B cell (primary cell): ENCODE data around the gene PHLPP1. TPM values are rescaled to one million over a fixed set of nuclear protein-coding genes. Genes with fewer than 3 reads are reported as not detected.

Experiments used
- ATAC-seq: fragments of 200-7000 bp; cut with Tn5 transposase; one replicate; pipeline ENCODE4 v1.10.0; 2021; ENCODE audit warnings: low read depth, mild to moderate bottlenecking, moderate number of reproducible peaks, moderate library complexity
- CTCF ChIA-PET: fragments of 350-600 bp; sonication (Branson Sonifier 250); formaldehyde crosslinking; loops from one replicate; lab custom pipeline; 2021; ENCODE audit warnings: antibody characterized with exemption, inconsistent platforms; lab: Charles Lee
- POLR2A ChIA-PET: fragments of 350-600 bp; sonication (Branson Sonifier 250); formaldehyde crosslinking; loops from one replicate; lab custom pipeline; 2021; ENCODE audit warnings: antibody characterized with exemption; lab: Charles Lee
- DNase-seq: peaks from one replicate; pipeline ENCODE4 v3.0.0; 2013
- H2AFZ ChIP-seq: 2 replicates; pipeline ENCODE4 v1.6.1; 2012; ENCODE audit warnings: mild to moderate bottlenecking, low read depth, low read length; ENCODE audit not compliant: insufficient read depth, poor library complexity, severe bottlenecking
- H3K27ac ChIP-seq, 2 donors: 1 replicate in 1 of 2; 2 replicates in 1 of 2; pipeline ENCODE4 v1.5.1; 2012 to 2013; ENCODE audit warnings: low read length in 2 of 2, mild to moderate bottlenecking in 2 of 2, moderate library complexity in 1 of 2
- H3K27me3 ChIP-seq, 4 experiments: fragments of 200-600 bp in 1 of 4; sonication (generic) in 1 of 4; replicated peaks in 1 of 4; 1 replicate in 2 of 4; 2 replicates in 2 of 4; pipeline versions ENCODE4 v1.6.1 to v1.7.0; 2013 to 2016; ENCODE audit warnings: low read length in 3 of 4, mild to moderate bottlenecking in 2 of 4, mixed read lengths in 1 of 4, moderate library complexity in 1 of 4; ENCODE audit not compliant: insufficient read depth in 4 of 4, control insufficient read depth in 3 of 4; ENCODE audit errors: control extremely low read depth in 1 of 4
- H3K36me3 ChIP-seq, 2 experiments: replicated peaks in 1 of 2; 1 replicate in 1 of 2; 2 replicates in 1 of 2; pipeline versions ENCODE4 v1.6.1 to v1.7.1; 2013; ENCODE audit warnings: low read length in 1 of 2; ENCODE audit not compliant: insufficient read depth in 2 of 2, control insufficient read depth in 1 of 2; ENCODE audit errors: control extremely low read depth in 1 of 2, extremely low read depth in 1 of 2
- H3K4me1 ChIP-seq, 2 donors: fragments of 200-600 bp in 1 of 2; sonication (generic) in 1 of 2; 1 replicate in 1 of 2; 2 replicates in 1 of 2; pipeline versions ENCODE4 v1.5.1 to v1.6.1; 2013 to 2017; ENCODE audit warnings: low read length in 2 of 2; ENCODE audit not compliant: control insufficient read depth in 2 of 2, insufficient read depth in 2 of 2
- H3K4me2 ChIP-seq: replicated peaks from 2 replicates; pipeline ENCODE3; 2012; ENCODE audit warnings: mild to moderate bottlenecking, low read depth, low read length; ENCODE audit not compliant: poor library complexity, severe bottlenecking
- H3K4me3 ChIP-seq, 5 experiments: fragments of 200-600 bp in 1 of 5; sonication (generic) in 1 of 5; 1 replicate in 3 of 5; 2 replicates in 2 of 5; pipeline versions ENCODE4 v1.5.1 to v1.7.0; 2011 to 2016; ENCODE audit warnings: low read length in 4 of 5, mild to moderate bottlenecking in 4 of 5, low read depth in 2 of 5, control low read depth in 1 of 5, moderate library complexity in 1 of 5; ENCODE audit not compliant: insufficient read depth in 1 of 5; ENCODE audit errors: control extremely low read depth in 1 of 5, extremely low read depth in 1 of 5
- H3K79me2 ChIP-seq: fragments of 200-600 bp; sonication (generic); one replicate; pipeline ENCODE4 v1.6.0; 2016; ENCODE audit warnings: low read length; ENCODE audit not compliant: control insufficient read depth, insufficient read depth
- H3K9ac ChIP-seq: fragments of 200-600 bp; sonication (generic); 2 replicates; pipeline ENCODE4 v1.6.1; 2017; ENCODE audit warnings: mild to moderate bottlenecking, low read length, moderate library complexity
- H3K9me3 ChIP-seq, 3 donors: one replicate each; pipeline versions ENCODE4 v1.6.1 to v1.7.1; 2013; ENCODE audit warnings: low read length in 2 of 3; ENCODE audit not compliant: control insufficient read depth in 2 of 3, insufficient read depth in 1 of 3; ENCODE audit errors: control extremely low read depth in 1 of 3
- H4K20me1 ChIP-seq: 2 replicates; pipeline ENCODE4 v1.6.0; 2012; ENCODE audit warnings: mild to moderate bottlenecking, low read length; ENCODE audit not compliant: insufficient read depth, control insufficient read depth, poor library complexity, severe bottlenecking
- H3K27ac Mint-ChIP-seq: one replicate; pipeline ENCODE4 v1.8.0; 2021; ENCODE audit warnings: mixed read lengths
- H3K27me3 Mint-ChIP-seq: one replicate; pipeline ENCODE4 v1.8.0; 2021; ENCODE audit warnings: mixed read lengths
- H3K4me1 Mint-ChIP-seq: one replicate; pipeline ENCODE4 v1.8.0; 2021; ENCODE audit warnings: mixed read lengths
- H3K4me3 Mint-ChIP-seq: one replicate; pipeline ENCODE4 v1.8.0; 2021; ENCODE audit warnings: mixed read lengths
- H3K9me3 Mint-ChIP-seq: one replicate; pipeline ENCODE4 v1.8.0; 2022; ENCODE audit warnings: mixed read lengths; ENCODE audit not compliant: insufficient read depth
- CTCF ChIP-seq: fragments of 200-600 bp; IDR thresholded peaks from one replicate; pipeline ENCODE4 v1.8.0; 2022; ENCODE audit warnings: antibody characterized with exemption, mild to moderate bottlenecking
- EZH2 ChIP-seq: IDR thresholded peaks from 2 replicates; pipeline ENCODE4 v1.6.1; 2012; ENCODE audit warnings: borderline replicate concordance, low read depth, mild to moderate bottlenecking, moderate library complexity, low read length; ENCODE audit not compliant: insufficient read depth, poor library complexity, severe bottlenecking
- whole genome bisulfite sequencing: methylation state at CpG from one replicate; pipeline ENCODE4 v1.1.5; 2013; ENCODE audit warnings: missing lambda C conversion rate; ENCODE audit not compliant: insufficient coverage; 5-methylcytosine and 5-hydroxymethylcytosine counted together
- intact Hi-C: fragments of 100-400 bp; cut with micrococcal nuclease; formaldehyde crosslinking; loops from one replicate; pipeline ENCODE4 v1.10.0; 2022
- polyA plus RNA-seq: library from polyadenylated mRNA; depleted of rRNA; stranded (reverse); fragments of >200 nt; gene quantifications from 2 replicates; pipeline ENCODE4 v1.2.3, GENCODE V29; 2012
- total RNA-seq, 2 donors: library from RNA; stranded (reverse); fragments of 120-200 nt in 1 of 2; gene quantifications; 1 replicate in 1 of 2; 2 replicates in 1 of 2; pipeline versions ENCODE4 v1.2.3 to v1.2.4, GENCODE V29; 2013 to 2022

Gene PHLPP1
- total and polyA plus RNA-seq, 2 donors (not counting 1 experiment from before 2014, with no cell fraction given), result 3.0 to 20.7 TPM

- Histone ChIP-seq H3K4me1 (no peaks in the 10 kb centered on the region), H3K4me3 (no peak overlapping the region), H3K27me3 (no peaks in the 10 kb centered on the region), H4K20me1 (no peaks in the 10 kb centered on the region), H3K9me3 (no peaks in the 10 kb centered on the region), H3K36me3 (no peaks in the 10 kb centered on the region), H3K27ac (no peak overlapping the region), H2AFZ (no peak overlapping the region), H3K4me2 (no peak overlapping the region), H3K79me2 (peaks cover 20% of the 10 kb centered on the region), H3K9ac (no peak overlapping the region)
- POLR2A ChIA-PET, result no interaction called here
- Mint-ChIP-seq H3K4me3 (no peak overlapping the region), H3K4me1 (peaks cover 2% of the 10 kb centered on the region), H3K27ac (no peak overlapping the region), H3K9me3 (no peaks in the 10 kb centered on the region), H3K27me3 (no peaks in the 10 kb centered on the region)
- intact Hi-C loops, result no loop called here
- CTCF ChIA-PET, result no interaction called here
- WGBS, result 96% methylated on average over 4 of the region's 5 CpGs
- DNase-seq (no peak), ATAC-seq (no peak)
- no peak for TF ChIP-seq CTCF
- no peak for TF ChIP-seq EZH2
Measured at GRCh38 chr18:62760403-62760734, 45.0 kb downstream of the PHLPP1 start.

GRCh38 chr18:62763101-62763521 lies 47.8 kb downstream of the PHLPP1 start:
- H2AFZ ChIP-seq, result no peak overlapping the region
- ChIA-PET POLR2A (no interaction called here), CTCF (no interaction called here)
- H3K9ac ChIP-seq, result no peak overlapping the region
- intact Hi-C loops, result no loop called here
- H3K9me3 ChIP-seq, result no peaks in the 10 kb centered on the region
- Mint-ChIP-seq H3K27ac (no peak overlapping the region), H3K4me3 (no peak overlapping the region), H3K9me3 (no peaks in the 10 kb centered on the region), H3K27me3 (no peaks in the 10 kb centered on the region), H3K4me1 (peaks cover 8% of the 10 kb centered on the region)
- H3K27ac ChIP-seq, result no peak overlapping the region
- H3K4me1 ChIP-seq, result no peaks in the 10 kb centered on the region
- WGBS, result 76% methylated on average over 6 of the region's 7 CpGs
- H3K79me2 ChIP-seq, result peaks cover 16% of the 10 kb centered on the region
- no peak overlapping the region for H3K4me2 ChIP-seq
- H3K27me3 ChIP-seq, result no peaks in the 10 kb centered on the region
- H4K20me1 ChIP-seq, result no peaks in the 10 kb centered on the region
- no peak for ATAC-seq
- TF ChIP-seq CTCF (no peak), EZH2 (no peak)
- H3K36me3 ChIP-seq, result no peaks in the 10 kb centered on the region
- no peak for DNase-seq
- no peak overlapping the region for H3K4me3 ChIP-seq
